HFF-Myc (cell line): ENCODE data around the gene POU2AF3.
"Not testable (repeated sequence)": the region's sequence is repeated elsewhere in the genome, so short reads cannot be mapped to it uniquely, and the experiment has no call there.

Experiments
- DNase-seq: peaks from one replicate; pipeline ENCODE4 v3.0.0-alpha.2; 2011; ENCODE audit warnings: low read depth; ENCODE audit errors: extremely low read depth
- H3K4me3 ChIP-seq: replicated peaks from 2 replicates; pipeline ENCODE4 v1.5.1; 2011; ENCODE audit warnings: low read depth, mild to moderate bottlenecking, control low read depth, low read length
- TF ChIP-seq, protein P1 (sequence below): IDR thresholded peaks from 2 replicates; pipeline ENCODE4 v1.5.1; 2012; ENCODE audit warnings: mild to moderate bottlenecking, low read depth, low read length, control low read depth; ENCODE audit errors: missing control alignments

Gene POU2AF3

DNA sequence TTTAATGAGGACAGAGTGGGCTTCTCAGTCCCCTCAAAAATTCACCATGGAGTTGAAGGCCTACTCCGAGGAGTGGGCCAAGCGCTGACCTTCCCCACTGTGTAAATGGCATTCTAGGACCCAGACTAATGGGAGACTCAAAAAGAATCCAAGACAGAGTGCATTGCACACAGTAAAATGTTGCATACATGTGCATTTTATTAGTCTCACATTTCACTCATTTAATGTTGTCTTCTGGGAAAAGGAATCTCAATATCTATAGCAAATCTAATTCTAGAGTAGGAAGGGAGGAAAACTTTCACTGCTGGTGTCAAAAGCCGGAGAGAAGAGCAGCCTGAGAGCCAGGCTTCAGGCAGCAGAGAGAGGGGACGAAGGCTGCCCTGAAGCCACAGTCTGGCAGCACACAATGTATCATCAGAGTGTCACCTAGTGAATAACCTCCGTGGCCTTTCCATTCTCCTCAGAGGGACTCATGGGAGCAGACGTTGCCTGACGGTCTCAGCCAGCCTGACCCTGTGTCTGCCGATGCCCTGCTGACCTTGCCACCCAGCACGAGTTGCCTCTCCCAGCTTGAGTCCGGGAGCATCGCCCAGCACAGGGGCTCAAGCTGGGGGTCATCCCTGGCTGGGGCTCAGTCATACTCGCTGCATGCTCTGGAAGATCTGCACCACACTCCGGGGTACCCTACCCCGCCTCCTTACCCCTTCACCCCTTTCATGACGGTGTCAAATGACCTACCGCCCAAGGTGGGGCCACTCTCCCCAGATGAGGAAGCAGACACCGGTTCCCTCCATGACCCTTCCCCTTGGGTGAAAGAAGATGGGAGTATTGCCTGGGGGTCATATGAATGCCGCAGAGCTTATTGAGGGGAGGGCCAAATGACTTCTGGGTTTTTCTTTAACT, 12.9 kb upstream of the POU2AF3 start:
- no peak for DNase-seq
- TF ChIP-seq, protein P1, sequence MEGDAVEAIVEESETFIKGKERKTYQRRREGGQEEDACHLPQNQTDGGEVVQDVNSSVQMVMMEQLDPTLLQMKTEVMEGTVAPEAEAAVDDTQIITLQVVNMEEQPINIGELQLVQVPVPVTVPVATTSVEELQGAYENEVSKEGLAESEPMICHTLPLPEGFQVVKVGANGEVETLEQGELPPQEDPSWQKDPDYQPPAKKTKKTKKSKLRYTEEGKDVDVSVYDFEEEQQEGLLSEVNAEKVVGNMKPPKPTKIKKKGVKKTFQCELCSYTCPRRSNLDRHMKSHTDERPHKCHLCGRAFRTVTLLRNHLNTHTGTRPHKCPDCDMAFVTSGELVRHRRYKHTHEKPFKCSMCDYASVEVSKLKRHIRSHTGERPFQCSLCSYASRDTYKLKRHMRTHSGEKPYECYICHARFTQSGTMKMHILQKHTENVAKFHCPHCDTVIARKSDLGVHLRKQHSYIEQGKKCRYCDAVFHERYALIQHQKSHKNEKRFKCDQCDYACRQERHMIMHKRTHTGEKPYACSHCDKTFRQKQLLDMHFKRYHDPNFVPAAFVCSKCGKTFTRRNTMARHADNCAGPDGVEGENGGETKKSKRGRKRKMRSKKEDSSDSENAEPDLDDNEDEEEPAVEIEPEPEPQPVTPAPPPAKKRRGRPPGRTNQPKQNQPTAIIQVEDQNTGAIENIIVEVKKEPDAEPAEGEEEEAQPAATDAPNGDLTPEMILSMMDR = no peak
- H3K4me3 ChIP-seq = no peak overlapping the region

DNA sequence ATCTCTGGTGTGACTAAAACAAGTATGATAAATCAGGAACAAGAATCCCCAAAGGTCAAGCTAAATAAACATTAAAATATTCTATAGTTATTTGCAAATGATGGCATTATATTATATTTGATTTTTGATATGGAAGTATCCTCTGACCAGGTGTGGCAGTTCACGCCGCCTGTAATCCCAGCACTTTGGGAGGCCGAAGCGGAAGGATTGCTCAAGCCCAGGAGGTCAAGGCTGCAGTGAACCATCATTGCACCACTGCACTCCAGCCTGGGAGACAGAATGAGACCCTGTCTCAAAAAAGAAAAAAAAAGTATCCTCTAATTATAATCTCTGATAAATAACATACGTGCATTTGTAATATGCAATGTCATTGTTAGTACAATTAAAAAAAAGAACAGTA, 6.6 kb upstream of the POU2AF3 start:
- DNase-seq = no peak
- TF ChIP-seq, protein P1 = no peak
- H3K4me3 ChIP-seq = no peak overlapping the region

DNA sequence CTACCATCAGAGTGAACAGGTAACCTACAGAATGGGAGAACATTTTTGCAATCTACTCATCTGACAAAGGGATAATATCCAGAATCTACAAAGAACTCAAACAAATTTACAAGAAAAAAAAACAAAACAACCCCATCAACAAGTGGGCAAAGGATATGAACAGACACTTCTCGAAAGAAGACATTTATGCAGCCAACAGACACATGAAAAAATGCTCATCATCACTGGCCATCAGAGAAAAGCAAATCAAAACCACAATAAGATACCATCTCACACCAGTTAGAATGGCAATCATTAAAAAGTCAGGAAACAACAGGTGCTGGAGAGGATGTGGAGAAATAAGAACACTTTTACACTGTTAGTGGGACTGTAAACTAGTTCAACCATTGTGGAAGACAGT, 5.9 kb upstream of the POU2AF3 start:
- H3K4me3 ChIP-seq, DNase-seq: not testable (repeated sequence)

DNA sequence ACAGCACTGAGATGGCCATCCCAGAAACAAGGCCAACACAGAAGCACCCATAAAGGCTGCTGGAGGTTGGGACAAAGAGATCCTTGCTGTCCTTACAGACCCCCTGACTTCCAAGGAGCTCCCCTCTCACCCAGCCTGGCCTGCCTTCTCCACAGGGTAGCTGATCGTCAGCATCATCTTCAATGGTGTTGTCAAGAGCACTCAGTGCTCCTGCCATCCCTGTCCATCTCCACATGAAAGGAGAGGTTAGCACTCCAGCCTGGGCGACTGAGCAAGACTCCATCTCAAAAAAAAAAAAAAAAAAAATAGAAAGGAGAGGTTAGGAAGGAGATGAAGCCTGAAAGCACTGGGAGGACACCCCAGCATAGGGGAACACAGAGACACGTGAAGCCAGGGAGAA, 2.1 kb upstream of the POU2AF3 start:
- TF ChIP-seq, protein P1 = no peak
- no peak overlapping the region for H3K4me3 ChIP-seq
- DNase-seq = no peak

DNA sequence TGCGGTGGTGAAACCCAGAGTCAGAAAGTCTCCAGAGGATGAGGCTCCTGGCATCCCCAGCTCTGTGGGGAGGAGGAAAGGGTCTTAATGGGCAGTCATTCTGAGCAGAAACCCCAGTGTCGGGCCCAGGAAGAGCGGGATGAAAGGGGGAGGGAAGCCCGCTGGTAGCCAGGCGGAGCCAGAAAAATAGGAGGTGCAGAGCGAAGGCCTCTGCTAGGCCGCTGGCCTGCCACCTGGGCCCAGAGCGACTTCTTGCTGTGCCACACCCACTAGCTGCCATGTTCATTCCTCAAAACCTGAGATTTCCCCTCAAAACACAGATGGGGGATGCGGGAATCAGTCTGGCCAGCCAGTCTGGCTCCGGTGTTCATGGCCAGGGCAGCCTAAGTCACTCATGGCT, 650 bp upstream of the POU2AF3 start:
- no peak overlapping the region for H3K4me3 ChIP-seq
- TF ChIP-seq, protein P1 = no peak
- no peak for DNase-seq

DNA sequence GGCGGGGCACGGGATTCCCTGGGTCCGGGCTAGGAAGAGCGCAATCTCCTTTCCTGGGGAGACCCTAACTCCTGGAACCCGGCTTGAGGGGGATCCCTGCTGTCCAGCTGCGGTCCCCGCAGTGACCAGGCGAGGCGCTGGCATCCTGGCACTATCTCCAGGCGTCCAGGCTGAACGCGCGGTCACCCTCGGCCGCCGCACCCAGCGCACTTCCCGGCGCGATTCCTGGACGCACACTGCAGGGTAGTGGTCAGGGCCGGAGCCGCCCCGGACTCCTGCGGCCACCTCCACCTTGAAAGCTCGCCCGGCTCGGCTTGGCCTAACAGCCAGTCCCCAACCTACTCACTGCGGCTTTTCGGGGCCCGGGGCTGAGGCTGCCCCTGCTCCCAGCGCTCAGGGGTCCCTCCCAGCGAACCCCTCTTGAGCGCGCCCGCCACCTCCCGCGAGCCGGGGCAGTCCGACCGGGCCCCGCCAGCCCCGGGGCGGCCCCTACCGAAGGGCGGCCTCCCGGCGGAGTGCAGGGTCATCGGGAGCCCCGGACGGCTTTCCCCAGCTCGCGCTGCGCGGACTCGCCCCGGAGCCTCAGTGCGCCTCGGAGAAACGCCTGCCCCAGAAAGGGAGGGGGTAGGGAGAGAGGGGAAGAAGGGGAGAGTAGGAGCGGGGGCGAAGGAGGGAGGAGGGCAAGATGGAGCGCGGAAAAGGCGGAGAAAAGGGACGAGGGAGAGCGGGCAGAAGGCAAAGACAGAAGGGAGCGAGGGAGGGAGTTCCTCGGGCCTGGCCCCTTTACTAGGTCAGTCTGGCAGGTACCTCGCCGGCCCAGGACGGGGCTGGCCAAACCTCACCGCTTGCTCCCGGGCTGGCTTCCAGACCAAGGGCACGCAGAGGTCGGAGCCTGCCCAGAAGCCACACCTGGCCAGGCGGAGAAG, 1.0 kb downstream of the POU2AF3 start:
- peak overlapping the region; percentile 37 for H3K4me3 ChIP-seq
- TF ChIP-seq, protein P1 = peak; percentile 39
- no peak for DNase-seq

DNA sequence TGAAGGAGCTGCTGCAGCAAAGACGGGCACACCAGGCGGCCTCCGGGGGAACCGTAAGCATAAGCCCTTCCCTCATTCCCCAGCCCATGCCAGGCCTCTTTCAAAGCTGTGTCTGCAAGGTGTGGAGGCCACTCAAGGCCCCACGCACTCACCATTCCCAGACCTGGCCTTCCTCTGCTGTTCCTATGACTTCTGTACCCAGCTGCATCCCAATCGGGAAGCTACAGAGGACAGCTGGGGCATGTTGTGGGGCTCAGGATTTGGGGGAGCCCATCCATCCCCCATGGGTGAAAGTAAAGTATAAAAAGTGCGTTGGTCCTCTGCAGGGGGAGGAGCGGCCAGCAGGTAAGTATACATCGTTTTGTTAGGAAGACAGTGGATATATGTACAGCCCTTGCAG, 2.2 kb downstream of the POU2AF3 start:
- H3K4me3 ChIP-seq = no peak overlapping the region
- TF ChIP-seq, protein P1 = no peak
- no peak for DNase-seq
